ENCODE data around the gene TGFB1. TPM values are rescaled to one million over a fixed set of nuclear protein-coding genes. Genes with fewer than 3 reads are reported as not detected.

Gene TGFB1
- total and polyA plus RNA-seq, 9 of the 15 experiments (the other 6 are each of a cell fraction or from before 2014, with no cell fraction given), result 0.24 to 159 (median 17.2) TPM

GRCh38 chr19:41363753-41364523, 10.2 kb upstream of the TGFB1 start, which contains the start of gene B9D2 (continued):
- TF ChIP-seq BMI1 (IDR thresholded peaks at IDR 0.05; ENCODE audit: low read length) (peak; percentile 79), EGR1 (conservative IDR thresholded peaks at IDR 0.05) (0 out of 2 replicates have a peak, but pooled peaks have one; percentile 38), NR4A1 (CRISPR knock-in tag; IDR thresholded peaks at IDR 0.05) (0 out of 2 replicates have a peak, but pooled peaks have one; percentile 55), NR4A1 (tag; IDR thresholded peaks at IDR 0.05) (no peak), ZFX (CRISPR knock-in tag; IDR thresholded peaks at IDR 0.05) (peak; percentile 85), SP2 (IDR thresholded peaks at IDR 0.05; ENCODE audit: extremely low read depth, low read depth, low read length, poor library complexity, severe bottlenecking) (peak; percentile 56), ZNF23 (CRISPR knock-in tag; IDR thresholded peaks at IDR 0.05) (no peak), ETV1 (tag; conservative IDR thresholded peaks at IDR 0.05; ENCODE audit: low read depth) (no peak), HLTF (IDR thresholded peaks at IDR 0.05) (no peak), ZNF75A (CRISPR knock-in tag; IDR thresholded peaks at IDR 0.05) (peak; percentile 48; the same call in 1 of the 2 replicates), NRF1 (conservative IDR thresholded peaks at IDR 0.05 in 1 of 2, IDR thresholded peaks at IDR 0.05 in 1 of 2) (peak; percentile 99), HCFC1 (IDR thresholded peaks at IDR 0.05; ENCODE audit: low read depth, low read length) (peak; percentile 87), KAT7 (CRISPR knock-in tag; IDR thresholded peaks at IDR 0.05; ENCODE audit: borderline replicate concordance) (no peak), KDM5B (IDR thresholded peaks at IDR 0.05; ENCODE audit: insufficient replicate concordance, low read depth, low read length) (no peak), CBX3 (IDR thresholded peaks at IDR 0.05; ENCODE audit: borderline replicate concordance in 1 of 2, low read length in 2 of 2) (no peak), ASH1L (IDR thresholded peaks at IDR 0.05; ENCODE audit: borderline replicate concordance, low read depth, partially characterized antibody) (no peak), ERF (CRISPR knock-in tag; IDR thresholded peaks at IDR 0.05) (0 out of 2 replicates have a peak, but pooled peaks have one; percentile 10), MXI1 (IDR thresholded peaks at IDR 0.05; ENCODE audit: low read depth, low read length) (peak; percentile 94), NR1H2 (CRISPR knock-in tag; IDR thresholded peaks at IDR 0.05) (no peak), THRB (CRISPR knock-in tag; conservative IDR thresholded peaks at IDR 0.05) (peak; percentile 65; the same call in 1 of the 2 replicates)
- TF ChIP-seq, protein P1, sequence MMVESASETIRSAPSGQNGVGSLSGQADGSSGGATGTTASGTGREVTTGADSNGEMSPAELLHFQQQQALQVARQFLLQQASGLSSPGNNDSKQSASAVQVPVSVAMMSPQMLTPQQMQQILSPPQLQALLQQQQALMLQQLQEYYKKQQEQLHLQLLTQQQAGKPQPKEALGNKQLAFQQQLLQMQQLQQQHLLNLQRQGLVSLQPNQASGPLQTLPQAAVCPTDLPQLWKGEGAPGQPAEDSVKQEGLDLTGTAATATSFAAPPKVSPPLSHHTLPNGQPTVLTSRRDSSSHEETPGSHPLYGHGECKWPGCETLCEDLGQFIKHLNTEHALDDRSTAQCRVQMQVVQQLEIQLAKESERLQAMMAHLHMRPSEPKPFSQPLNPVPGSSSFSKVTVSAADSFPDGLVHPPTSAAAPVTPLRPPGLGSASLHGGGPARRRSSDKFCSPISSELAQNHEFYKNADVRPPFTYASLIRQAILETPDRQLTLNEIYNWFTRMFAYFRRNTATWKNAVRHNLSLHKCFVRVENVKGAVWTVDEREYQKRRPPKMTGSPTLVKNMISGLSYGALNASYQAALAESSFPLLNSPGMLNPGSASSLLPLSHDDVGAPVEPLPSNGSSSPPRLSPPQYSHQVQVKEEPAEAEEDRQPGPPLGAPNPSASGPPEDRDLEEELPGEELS (CRISPR knock-in tag; IDR thresholded peaks at IDR 0.05; ENCODE audit: borderline replicate concordance), result no peak
- TF ChIP-seq, protein P2, sequence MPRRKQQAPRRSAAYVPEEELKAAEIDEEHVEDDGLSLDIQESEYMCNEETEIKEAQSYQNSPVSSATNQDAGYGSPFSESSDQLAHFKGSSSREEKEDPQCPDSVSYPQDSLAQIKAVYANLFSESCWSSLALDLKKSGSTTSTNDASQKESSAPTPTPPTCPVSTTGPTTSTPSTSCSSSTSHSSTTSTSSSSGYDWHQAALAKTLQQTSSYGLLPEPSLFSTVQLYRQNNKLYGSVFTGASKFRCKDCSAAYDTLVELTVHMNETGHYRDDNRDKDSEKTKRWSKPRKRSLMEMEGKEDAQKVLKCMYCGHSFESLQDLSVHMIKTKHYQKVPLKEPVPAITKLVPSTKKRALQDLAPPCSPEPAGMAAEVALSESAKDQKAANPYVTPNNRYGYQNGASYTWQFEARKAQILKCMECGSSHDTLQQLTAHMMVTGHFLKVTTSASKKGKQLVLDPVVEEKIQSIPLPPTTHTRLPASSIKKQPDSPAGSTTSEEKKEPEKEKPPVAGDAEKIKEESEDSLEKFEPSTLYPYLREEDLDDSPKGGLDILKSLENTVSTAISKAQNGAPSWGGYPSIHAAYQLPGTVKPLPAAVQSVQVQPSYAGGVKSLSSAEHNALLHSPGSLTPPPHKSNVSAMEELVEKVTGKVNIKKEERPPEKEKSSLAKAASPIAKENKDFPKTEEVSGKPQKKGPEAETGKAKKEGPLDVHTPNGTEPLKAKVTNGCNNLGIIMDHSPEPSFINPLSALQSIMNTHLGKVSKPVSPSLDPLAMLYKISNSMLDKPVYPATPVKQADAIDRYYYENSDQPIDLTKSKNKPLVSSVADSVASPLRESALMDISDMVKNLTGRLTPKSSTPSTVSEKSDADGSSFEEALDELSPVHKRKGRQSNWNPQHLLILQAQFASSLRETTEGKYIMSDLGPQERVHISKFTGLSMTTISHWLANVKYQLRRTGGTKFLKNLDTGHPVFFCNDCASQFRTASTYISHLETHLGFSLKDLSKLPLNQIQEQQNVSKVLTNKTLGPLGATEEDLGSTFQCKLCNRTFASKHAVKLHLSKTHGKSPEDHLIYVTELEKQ (CRISPR knock-in tag; IDR thresholded peaks at IDR 0.05), result no peak
